Stimulated activated CD8-positive, alpha-beta memory T cell treated with anti-CD3 and anti-CD28 coated beads, Interleukin-12 subunit alpha, Interleukin-12 subunit beta, amount 100 ng/mL, for 24 hours (primary cell): ENCODE data around the gene GRIK2.

Source experiments
- DNase-seq: peaks from one replicate; pipeline ENCODE4 v3.0.0-alpha.2; 2020; ENCODE audit errors: extremely low read depth

GRIK2 gene

DNA sequence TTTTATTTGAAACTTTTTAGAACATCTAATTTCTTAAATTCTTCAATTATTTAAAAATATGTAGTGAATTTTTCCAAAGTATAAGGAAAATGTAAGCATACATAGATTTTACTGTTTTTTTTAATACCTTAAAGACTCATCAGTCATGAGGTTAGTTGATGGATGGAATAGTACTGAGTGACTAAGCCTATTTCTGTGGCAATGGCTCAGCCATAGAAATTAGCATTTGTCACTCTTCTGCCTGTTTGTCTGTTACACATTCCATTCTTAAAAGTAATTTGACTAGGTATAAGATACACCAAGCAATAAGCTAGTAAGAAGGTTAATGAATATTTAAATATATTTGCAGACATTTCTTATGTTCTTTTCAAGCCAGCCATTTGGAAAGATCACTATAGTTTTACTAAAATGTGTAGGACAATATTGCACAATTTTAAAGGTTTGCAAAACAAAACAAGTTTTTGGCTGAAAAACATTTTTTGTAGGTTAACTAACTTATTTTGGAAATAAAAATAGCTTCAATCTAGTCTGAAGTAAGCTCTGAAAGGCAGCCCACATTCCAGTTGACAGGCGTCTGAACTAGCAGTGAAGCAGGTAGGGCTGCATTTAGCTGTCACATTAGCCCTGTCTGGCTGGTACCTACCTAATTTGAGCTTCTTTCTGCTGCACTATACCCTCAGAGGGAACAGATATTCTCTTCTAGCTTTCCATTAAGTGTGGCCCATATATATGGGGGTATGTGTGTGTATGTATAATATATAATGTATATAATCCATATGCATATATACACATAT, 385.7 kb downstream of the GRIK2 start:
- no peak for DNase-seq

DNA sequence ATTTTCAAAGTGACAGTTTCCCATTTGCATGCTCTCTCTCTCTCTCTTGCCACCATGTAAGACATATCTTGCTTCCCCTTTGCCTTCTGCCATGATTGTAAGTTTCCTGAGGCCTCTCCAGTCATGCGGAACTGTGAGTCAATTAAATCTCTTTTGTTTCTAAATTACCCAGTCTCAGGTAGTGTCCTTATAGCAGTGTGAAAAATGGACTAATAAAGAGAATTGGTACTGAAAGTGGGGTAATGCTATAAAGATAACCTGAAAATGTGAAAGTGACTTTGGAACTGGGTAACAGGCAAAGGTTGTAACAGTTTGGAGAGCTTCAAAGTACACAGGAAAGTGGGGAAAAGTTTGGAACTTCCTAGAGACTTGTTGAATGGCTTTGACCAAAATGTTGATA, 389.8 kb downstream of the GRIK2 start:
- DNase-seq: no peak

DNA sequence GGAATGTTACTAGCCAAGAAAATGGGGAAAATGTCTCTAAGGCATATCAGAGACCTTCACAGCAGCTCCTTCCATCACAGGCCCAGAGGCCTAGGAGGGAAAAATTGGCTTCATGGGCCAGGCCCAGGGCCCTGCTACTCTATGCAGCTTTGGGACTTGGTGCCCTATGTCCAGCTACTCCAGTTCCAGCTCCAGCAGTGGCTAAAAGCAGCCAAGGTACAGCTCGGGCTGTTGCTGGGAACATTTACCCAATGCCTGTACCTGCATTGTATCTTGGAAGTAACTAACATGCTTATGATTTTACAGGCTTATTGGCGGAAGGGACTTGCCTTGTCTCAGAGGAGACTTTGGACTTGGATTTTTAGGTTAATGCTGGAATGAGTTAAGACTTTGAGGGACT, 390.6 kb downstream of the GRIK2 start:
- no peak for DNase-seq

DNA sequence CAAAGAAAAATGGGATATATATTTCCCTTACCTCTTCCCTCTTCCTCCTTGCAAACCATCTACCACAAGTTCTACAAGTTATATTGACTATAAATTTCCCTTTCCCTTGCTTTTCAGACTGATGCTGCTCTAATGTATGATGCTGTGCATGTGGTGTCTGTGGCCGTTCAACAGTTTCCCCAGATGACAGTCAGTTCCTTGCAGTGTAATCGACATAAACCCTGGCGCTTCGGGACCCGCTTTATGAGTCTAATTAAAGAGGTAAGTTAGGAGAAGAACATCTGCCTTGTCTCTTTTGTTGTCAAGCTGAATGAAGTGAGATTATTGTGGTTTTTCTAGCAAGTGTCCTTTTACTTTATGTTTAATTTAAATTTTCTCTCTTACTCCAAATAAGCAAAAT, 406.0 kb downstream of the GRIK2 start:
- no peak for DNase-seq

DNA sequence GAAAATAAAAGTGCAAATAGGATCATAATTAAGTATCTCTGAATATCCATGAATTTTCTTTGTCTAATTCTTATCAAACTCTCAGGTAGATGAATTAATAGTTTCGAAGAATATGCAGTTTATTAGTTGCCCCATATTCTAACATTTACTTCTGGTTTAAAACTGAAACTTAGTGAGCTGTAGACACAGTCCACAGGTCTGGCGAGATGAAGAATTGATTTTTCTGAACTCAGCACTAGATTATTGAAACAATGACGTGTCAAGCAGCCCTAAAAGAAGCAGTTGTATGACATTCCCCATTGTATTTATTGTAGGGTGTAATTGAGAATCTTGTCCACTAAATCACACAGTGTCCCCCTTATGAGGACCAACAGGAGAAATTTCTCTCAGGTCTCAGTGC, 407.1 kb downstream of the GRIK2 start:
- no peak for DNase-seq

DNA sequence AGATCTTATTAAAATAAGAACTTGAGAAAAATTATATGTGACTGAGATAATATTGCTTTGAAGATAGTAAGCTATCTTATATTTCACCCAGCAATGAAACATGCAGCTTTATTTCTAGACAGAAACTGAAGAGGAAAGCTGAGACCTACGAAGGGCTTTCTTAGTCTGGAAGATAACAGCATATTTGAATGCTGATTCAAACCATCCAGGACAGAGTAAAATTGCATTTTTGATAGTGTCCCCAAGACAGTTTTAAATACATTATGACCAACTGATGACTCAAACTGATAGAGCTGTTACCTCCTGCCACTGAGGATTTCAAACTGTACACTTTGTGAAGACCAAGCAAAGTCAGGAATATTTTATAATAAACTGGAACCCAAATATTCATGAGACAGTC, 409.6 kb downstream of the GRIK2 start:
- no peak for DNase-seq

DNA sequence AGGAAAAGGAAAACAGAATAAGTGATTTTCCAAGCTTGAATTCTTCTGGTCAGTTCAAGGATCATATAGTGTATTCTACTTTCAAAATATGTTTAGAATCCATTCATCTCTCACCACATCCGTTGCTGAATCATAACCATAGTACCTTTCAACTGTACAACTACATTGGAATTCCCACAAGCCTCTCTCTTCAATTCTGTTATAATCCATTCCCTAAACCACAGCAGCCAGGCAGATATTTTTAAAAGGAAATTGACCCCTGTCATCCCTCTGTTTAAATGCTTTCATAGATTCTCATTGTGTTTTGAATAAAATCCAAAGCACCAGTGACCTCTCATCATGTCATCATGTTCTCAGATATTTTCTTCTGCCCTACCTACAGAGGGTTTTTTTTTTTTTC, 412.7 kb downstream of the GRIK2 start:
- DNase-seq: no peak

DNA sequence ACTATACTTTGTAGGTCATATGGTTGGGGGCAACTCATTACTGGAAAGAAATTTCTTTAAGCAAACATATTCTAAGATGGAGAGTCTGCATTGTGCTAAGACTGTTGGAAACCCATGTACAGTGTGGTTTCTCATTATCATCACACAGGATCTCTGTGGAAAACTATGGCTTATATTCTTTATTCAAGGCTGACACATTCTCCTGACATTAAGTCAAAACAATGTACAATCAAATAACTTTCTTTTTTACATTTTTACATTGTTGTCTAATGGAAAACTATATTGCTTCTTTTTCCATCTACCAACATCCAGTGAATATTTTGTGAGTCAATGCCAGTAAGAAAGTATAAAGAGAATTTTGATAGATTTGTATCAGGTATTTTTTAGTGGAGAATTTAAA, 417.6 kb downstream of the GRIK2 start:
- DNase-seq: no peak

DNA sequence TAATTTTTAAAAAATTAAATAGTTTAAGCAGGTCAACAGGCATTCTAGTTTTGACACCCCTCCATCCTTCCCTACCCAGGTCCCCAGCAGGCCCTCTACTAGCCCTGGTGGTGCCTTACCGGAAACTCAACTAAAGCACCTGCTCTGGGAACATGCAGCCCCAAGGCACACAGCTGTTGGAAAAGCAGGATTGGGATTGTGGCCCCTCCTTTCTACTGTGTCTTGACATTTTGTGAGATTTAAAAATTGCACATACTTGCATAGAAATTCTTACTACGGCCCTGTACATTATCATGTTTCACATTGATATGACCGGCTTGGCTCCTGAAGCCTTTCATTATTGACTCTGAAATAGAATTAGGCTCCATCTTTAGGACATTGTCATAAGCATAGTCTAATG, 423.2 kb downstream of the GRIK2 start:
- DNase-seq: no peak

DNA sequence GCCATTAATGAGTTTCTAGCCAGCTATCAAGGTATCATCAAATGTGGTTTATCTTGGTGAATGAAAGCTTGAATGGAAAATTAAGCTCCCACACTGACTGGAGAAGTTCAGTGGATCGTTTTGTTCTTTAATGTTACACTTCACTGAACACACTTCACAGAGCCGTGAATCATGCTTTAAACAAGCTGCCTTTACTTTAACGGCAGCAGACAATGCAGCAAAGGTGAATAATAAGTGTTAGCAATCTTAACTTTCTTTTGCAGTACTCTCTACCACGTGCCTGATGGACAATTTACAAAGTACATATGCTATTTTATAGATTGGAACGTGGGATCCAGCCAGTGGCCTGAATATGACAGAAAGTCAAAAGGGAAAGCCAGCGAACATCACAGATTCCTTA, 424.5 kb downstream of the GRIK2 start:
- DNase-seq: no peak

DNA sequence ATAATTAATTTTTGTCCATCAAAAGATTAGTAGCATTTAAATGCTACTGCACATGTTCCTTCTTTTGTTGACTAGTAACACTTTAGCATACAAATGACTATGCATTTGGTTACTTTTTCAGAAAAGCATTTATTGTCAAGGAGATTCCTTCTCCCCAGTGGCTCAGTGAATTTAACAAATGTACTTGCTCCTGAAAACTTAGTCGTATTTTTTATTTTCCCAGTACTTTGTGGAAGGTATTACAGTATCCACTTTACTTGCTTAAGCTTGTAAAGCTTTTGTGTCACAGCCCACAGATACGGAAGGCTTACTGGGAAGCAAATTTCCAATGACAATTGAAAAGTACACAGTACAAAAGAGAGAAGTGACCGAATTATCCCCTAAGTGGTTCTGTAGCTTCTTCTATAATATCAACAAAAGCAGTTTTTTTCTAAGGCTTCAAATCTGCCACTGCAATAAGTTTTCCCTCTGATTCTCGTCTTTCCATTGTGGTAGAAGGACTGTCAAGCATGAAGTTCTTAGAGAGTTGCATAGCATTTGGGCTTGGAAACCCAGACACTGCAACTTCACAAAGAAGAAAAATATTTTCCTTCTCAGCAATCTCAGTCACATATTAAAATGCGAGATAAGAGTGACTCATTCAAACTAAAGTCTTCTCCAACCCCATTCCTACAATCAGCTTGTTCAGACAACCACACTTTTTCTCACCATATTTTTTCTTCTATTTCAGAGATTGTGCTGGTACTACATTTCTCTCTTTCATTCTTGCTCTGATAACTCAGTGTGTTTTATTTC, 431.2 kb downstream of the GRIK2 start:
- no peak for DNase-seq

DNA sequence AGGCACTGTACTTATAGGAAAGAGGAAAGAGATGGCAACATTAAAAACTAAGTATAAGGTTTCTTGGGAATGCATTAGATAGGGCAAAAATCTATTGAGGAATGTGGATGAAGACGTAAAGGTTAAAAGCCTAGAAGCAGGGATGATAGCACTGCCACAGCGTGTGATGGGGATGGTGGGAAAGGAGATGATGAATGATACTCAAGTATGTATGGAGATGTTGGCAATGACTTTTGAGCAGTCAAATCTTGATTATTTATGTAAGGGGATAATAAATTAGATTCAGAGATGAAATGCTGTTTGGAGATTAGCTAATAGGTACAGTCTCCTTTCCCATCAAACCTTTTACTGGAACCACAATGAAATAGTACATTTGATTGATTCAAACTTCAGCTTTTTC, 432.8 kb downstream of the GRIK2 start:
- no peak for DNase-seq

DNA sequence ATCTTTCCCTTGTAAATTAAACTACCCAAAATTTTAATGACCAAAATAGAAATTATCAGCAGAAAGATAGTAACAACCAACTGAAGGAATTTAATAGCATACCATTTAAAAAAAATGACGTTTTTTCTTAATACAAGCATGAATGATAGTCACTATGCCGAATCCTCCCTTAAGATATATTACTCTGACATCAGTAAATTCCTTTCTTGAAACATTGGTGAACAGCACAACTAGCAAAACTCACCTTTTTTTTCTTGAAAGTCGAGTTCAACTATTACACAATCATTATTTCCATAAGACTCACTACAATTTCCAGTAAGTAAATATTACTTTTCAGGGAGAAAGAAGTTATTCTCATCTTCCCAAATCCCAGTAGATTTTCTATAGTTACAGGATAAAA, 433.2 kb downstream of the GRIK2 start:
- DNase-seq: no peak

DNA sequence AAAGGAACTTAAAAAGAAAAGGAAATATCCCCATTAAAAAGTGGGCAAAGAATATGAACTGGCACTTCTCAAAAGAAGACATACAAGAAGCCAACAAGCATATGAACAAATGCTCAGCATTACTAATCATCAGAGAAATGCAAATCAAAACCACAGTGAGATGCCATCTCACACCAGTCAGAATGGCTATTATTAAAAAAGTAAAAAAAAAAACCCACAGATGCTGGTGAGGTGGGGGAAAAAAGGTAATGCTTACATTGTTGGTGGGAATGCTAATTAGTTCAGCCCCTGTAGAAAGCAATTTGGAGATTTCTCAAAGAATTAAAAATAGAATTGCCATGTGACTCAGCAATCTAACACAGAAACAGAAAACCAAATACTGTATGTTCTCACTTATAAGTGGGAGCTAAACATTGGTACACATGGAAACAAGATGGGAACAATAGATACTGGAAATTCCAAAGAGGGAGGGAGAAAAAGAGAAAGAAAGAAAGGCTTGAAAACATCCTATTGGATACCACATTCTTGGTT, 437.1 kb downstream of the GRIK2 start:
- DNase-seq: no peak

DNA sequence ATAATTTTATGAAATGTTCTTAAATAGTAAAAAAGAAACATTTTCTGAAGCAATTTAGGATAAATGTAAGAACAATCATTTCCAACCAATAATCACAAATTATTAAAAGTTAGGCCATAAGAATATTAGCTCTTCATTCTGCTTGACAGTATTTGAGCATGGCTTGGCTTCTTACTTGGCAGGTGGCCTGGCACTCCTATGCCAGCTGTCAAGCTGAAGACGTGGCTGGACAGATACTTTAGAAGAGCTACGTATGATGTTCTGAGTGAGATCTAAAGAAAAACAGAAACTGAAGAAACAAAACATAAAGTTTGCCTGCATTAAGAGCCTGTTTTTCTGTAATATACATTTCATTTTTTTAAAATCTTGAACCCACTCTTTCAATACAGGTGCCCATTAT, 438.9 kb downstream of the GRIK2 start:
- DNase-seq: no peak

DNA sequence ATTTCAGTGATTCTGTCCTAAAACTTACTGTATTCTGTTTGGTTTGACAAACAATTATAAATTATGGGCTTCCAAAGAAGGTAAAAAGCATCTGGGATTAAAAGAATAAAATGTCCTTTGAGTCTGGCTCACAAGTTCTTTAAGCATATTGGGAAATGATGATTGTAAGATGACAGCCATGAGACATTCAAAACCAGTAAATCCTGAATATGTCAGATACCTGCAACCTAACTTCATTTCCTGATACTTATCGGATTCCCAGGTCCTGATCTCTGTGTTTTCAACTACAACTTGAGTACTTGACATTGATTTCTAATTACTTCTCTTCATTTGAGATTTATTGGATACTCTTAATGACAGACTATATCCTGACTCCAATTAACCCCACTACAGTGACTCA, 446.6 kb downstream of the GRIK2 start:
- DNase-seq: no peak

DNA sequence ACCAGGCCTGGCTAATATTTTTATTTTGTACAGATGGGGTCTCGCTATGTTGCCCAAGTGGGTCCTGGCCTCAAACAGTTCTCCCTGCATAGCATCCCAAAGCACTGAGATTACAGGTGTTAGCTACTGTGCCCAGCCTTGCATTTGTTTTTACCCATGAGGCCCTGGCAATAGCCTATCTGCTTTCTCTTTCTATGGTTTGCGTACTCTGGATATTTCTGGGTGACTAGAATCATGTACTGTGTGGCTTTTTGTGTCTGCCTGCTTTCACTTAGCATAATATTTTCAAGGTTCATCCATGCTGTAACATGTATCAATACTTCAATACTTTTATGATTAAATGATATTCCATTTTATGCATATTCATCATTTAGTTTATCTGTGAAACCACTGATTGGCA, 451.7 kb downstream of the GRIK2 start:
- no peak for DNase-seq

DNA sequence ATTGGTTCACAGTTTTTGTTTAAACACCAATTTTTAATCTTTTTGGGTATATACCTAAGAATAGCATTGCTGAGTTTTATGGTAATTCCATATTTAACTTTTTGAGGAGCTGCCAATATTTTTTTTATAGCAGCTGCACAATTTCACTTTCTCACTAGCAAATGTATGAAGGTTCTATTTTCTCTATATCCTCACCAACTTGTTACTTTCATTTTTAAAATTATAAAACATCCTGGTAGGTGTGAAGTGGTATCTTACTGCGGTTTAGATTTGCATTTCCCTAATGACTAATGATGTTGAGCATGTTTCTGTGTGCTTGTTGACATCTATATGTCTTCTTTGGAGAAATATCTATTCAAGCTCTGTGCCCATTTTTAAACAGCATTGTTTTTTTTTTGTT, 452.1 kb downstream of the GRIK2 start:
- no peak for DNase-seq

DNA sequence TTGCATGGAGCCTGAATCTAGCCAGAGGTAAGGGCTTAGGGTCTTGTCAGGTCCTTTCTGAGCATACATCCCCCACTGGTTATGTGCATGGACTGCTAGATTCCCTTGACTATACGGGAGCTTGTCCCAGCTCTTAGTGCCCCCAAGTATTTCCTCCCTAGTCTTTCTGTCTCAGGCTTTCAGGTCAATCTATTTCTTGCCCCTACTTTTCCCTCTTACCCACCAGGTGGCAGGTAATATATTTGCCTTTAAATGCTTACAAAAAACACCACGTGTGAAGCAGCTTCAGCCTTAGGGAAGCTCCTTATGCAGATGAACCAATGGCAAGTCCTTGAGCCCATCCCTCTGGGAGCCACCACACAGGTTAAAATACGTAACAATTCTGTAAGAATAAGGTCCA, 454.2 kb downstream of the GRIK2 start:
- no peak for DNase-seq

DNA sequence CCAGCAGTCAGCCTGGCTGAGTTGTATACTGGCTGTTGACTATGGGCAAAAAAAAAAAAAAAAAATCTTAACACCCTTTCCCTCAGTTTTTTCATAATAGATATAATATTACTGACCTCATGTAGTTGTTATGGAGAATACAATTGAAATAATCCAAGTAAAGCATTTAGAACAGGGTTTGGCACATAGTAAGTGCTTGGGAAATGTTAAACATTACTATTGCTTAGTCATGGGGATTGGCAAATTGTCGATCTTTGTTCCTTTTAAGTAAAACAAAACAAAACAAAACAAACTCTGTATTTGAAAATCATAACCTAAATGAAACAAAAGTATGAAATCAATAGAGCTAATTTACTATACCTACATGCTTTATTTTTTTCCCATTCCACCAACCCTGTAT, 458.4 kb downstream of the GRIK2 start:
- no peak for DNase-seq

DNA sequence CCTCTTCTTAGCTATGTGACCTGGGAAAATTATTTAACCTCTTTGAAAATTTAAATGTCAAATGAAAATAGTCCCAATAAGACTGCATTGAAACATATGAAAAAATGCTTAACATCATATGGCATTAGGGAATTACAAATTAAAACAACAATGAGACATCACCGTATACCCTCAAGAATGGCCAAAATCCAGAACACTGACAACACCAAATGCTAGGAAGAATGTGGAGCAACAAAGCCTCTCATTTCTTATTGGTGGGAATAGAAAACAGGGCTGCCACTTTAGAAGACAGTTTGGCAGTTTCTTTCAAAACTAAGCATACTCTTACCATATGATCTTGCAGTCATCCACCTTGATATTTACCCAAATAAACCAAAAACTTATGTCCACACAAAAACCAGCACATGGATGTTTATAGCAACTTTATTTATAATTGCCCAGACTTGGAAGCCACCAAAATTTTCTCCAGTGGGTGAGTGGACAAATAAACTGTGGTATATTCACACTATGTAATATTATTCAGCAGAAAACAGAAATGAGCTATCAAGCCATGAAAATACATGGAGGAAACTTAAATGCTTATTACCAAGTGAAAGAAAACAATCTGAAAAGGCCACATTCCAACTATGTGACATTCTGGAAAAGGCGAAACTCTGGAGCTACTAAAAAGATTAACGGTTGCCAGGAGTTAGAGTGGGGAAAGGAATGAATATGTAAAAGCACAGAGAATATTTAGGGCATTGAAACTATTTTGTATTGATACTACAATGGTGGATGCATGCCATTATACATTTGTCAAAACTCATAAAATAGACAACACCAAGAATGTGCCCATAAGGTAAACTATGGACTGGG, 459.9 kb downstream of the GRIK2 start:
- no peak for DNase-seq

DNA sequence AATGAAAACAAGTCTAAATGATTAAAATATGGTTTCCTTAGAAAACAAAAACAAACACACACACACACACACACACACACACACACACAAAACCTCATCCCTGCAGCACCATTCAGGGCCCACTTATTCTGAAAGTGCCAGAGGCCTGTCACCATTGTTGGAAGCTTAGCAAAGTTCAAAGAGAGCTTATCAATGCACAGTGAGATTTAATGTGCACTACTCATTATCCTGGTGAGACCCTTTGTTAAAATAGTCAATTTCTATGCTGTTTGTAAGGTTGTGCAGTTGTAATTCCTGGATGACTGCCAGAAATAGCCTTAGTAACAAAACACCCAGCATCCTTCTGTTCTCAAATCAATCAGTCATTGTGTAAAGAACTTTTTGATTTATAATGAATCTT, 482.9 kb downstream of the GRIK2 start:
- no peak for DNase-seq
